ENCODE results near the gene ERCC6L2.

Gene ERCC6L2, protein sequence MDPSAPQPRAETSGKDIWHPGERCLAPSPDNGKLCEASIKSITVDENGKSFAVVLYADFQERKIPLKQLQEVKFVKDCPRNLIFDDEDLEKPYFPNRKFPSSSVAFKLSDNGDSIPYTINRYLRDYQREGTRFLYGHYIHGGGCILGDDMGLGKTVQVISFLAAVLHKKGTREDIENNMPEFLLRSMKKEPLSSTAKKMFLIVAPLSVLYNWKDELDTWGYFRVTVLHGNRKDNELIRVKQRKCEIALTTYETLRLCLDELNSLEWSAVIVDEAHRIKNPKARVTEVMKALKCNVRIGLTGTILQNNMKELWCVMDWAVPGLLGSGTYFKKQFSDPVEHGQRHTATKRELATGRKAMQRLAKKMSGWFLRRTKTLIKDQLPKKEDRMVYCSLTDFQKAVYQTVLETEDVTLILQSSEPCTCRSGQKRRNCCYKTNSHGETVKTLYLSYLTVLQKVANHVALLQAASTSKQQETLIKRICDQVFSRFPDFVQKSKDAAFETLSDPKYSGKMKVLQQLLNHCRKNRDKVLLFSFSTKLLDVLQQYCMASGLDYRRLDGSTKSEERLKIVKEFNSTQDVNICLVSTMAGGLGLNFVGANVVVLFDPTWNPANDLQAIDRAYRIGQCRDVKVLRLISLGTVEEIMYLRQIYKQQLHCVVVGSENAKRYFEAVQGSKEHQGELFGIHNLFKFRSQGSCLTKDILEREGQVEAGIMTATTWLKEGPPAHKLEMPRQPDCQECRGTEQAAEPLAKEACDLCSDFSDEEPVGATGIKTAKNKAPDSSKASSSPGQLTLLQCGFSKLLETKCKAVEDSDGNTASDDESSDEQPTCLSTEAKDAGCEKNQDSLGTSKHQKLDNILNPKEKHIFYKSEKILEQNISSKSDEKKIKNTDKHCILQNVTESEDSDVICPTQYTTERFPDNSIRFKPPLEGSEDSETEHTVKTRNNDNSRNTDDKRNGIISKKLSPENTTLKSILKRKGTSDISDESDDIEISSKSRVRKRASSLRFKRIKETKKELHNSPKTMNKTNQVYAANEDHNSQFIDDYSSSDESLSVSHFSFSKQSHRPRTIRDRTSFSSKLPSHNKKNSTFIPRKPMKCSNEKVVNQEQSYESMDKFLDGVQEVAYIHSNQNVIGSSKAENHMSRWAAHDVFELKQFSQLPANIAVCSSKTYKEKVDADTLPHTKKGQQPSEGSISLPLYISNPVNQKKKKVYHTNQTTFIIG (N-terminal part only)

DNA sequence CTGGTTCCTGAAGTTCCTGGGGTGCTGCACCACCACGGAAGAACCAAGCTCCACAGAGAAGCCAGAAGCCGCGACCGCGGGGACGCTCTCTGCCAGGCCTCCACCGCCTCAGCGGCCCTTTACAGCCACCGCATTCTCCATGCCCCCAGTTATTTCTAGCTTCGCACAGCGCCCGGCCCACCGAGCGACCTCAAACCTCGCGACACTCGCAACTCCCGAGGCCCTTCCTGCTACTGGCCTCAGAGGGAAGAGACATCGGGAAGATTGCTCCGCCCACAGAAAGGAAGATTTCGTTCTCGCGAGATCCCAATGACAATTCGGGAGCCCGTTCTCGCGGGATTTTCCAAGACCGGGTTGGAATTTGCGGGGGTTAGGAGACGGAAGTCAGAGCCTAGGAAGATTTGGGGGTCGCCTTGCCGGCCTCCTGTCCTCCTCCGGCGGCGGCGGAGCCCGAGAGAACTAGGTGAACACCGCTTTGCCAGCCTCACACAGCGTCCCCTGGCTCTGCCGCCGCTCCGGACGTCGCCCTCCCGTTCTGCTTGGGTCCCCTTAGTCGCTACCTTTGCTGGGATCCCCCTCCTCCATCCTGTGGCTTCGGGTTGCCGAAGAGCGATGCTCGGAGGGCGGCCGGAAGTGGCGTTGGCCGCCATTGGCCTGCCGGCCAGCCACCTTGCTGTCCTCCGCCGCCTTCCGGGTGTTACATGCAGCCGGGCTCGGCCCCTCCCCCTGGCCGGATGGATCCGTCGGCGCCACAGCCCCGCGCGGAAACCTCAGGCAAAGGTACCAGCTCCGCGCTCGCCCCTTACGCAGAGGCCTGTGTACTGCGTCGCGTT, at the start of gene ERCC6L2:
Gene ERCC6L2 (plus strand): TSS at position 387 of the 833 bp plus-strand sequence. CDS start 348 bp downstream, at position 735.
- no peak within 1 kb of the TSS for H3K4me3 Mint-ChIP-seq
- peaks cover 10% of the 10 kb centered on the region for H3K9me3 Mint-ChIP-seq
- peaks cover 29% of the 10 kb centered on the region for H3K36me3 Mint-ChIP-seq
- no peaks in the 10 kb centered on the region for H3K27me3 Mint-ChIP-seq
- H3K27ac Mint-ChIP-seq, result no peak within 1 kb of the TSS
- peaks cover 35% of the 10 kb centered on the region for H3K4me1 Mint-ChIP-seq

GRCh38 chr9:95826183-95826838, 49.2 kb upstream of the ERCC6L2 start:
- Mint-ChIP-seq H3K27me3 (no peaks in the 10 kb centered on the region), H3K9me3 (no peaks in the 10 kb centered on the region), H3K27ac (no peak overlapping the region)

GRCh38 chr9:95830768-95831167, 44.7 kb upstream of the ERCC6L2 start:
- no peak overlapping the region for H3K4me3 Mint-ChIP-seq
- H3K9me3 Mint-ChIP-seq, result no peaks in the 10 kb centered on the region
- no peak overlapping the region for H3K27ac Mint-ChIP-seq
- H3K27me3 Mint-ChIP-seq, result no peaks in the 10 kb centered on the region
- H3K36me3 Mint-ChIP-seq, result peaks cover 2% of the 10 kb centered on the region
- peaks cover 8% of the 10 kb centered on the region for H3K4me1 Mint-ChIP-seq

More at GRCh38 chr9:95826183-95826838, 49.2 kb upstream of the ERCC6L2 start:
- no peak overlapping the region for H3K4me3 Mint-ChIP-seq
- peaks cover 2% of the 10 kb centered on the region for H3K36me3 Mint-ChIP-seq
- H3K4me1 Mint-ChIP-seq, result no peaks in the 10 kb centered on the region

- no peak overlapping the region for H3K4me3 Mint-ChIP-seq
- no peaks in the 10 kb centered on the region for H3K9me3 Mint-ChIP-seq
- H3K36me3 Mint-ChIP-seq, result peaks cover 2% of the 10 kb centered on the region
- H3K27me3 Mint-ChIP-seq, result no peaks in the 10 kb centered on the region
- peaks cover 8% of the 10 kb centered on the region for H3K4me1 Mint-ChIP-seq
- H3K27ac Mint-ChIP-seq, result no peak overlapping the region
These were observed 43.7 kb upstream of the ERCC6L2 start for GRCh38 chr9:95831810-95832209.

DNA sequence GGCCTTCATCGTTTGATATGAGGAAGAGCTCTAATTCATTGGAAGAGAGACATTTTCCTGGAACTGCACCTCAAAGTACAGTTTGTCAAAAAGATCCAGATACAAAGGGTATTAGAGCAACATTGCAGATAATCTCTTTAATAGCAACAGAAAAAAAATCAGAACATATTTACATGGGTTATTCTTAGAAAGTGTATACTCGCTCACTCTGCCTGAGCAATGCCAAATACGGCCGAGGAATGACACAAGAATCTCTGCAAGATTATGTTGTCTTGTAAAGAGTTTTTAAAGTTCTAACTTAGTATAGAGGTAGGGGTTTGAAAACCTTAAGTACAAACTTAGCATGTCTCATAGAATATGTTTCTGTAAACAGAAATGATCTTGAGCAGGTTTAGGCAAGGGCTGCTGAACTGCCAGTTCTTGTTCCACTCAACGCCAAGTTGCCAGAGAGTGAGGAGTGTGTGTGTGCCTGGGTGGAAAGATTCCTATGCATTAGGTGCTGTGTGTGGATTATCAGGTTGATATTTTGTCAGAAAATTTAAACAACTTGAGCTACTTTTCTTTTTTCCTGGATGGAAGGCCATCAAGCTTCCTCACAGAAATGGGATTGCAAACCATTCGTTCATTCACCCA, 41.8 kb upstream of the ERCC6L2 start:
- peaks cover 6% of the 10 kb centered on the region for H3K36me3 Mint-ChIP-seq
- no peak overlapping the region for H3K27ac Mint-ChIP-seq
- peaks cover 8% of the 10 kb centered on the region for H3K4me1 Mint-ChIP-seq
- no peaks in the 10 kb centered on the region for H3K27me3 Mint-ChIP-seq
- no peak overlapping the region for H3K4me3 Mint-ChIP-seq
- H3K9me3 Mint-ChIP-seq, result no peaks in the 10 kb centered on the region

DNA sequence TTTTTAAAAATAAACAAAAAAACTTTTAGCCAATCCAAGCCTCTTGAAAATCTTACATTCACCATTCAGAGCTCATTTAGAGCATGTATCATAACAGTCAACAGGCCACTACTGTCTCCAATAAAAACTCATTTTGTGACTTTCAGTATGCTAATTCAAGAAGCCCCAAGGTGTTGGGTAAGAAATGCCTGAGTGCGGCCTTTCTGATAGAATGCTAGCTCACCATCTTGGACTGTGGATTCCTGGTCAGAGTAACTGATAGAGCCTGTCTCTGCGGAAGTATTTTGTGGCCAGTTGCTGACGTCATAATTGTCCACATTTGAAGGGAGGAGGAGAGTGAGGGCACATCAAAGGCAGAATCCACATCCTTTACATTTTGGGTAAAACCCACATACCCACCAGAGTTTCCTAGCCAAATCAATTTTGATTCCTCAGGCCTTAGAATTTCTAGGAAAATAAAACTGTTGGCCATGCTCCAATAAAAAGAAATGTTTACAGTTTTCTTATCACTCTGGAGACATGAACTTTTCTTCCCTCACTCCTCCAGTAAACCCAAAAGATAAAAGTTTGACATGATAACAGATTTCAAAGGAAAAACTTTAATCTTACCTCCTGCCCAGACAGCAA, 41.1 kb upstream of the ERCC6L2 start:
- no peaks in the 10 kb centered on the region for H3K9me3 Mint-ChIP-seq
- H3K27me3 Mint-ChIP-seq, result no peaks in the 10 kb centered on the region
- H3K36me3 Mint-ChIP-seq, result peaks cover 6% of the 10 kb centered on the region
- H3K4me1 Mint-ChIP-seq, result peaks cover 8% of the 10 kb centered on the region
- H3K4me3 Mint-ChIP-seq, result no peak overlapping the region
- H3K27ac Mint-ChIP-seq, result no peak overlapping the region

- H3K4me1 Mint-ChIP-seq, result peaks cover 8% of the 10 kb centered on the region
- no peaks in the 10 kb centered on the region for H3K27me3 Mint-ChIP-seq
- H3K4me3 Mint-ChIP-seq, result no peak overlapping the region
- H3K9me3 Mint-ChIP-seq, result no peaks in the 10 kb centered on the region
- peaks cover 3% of the 10 kb centered on the region for H3K36me3 Mint-ChIP-seq
- H3K27ac Mint-ChIP-seq, result no peak overlapping the region
These were observed 40.1 kb upstream of the ERCC6L2 start for GRCh38 chr9:95835393-95835792.

- Mint-ChIP-seq H3K27me3 (no peaks in the 10 kb centered on the region), H3K36me3 (peaks cover 3% of the 10 kb centered on the region), H3K4me3 (no peak overlapping the region), H3K27ac (no peak overlapping the region), H3K9me3 (no peaks in the 10 kb centered on the region), H3K4me1 (peaks cover 8% of the 10 kb centered on the region)
These were observed 39.4 kb upstream of the ERCC6L2 start for GRCh38 chr9:95836072-95836471.

- H3K36me3 Mint-ChIP-seq, result peaks cover 3% of the 10 kb centered on the region
- H3K27me3 Mint-ChIP-seq, result no peaks in the 10 kb centered on the region
- H3K4me3 Mint-ChIP-seq, result no peak overlapping the region
- H3K4me1 Mint-ChIP-seq, result peaks cover 8% of the 10 kb centered on the region
- H3K27ac Mint-ChIP-seq, result no peak overlapping the region
- H3K9me3 Mint-ChIP-seq, result no peaks in the 10 kb centered on the region
These were observed 36.5 kb upstream of the ERCC6L2 start for GRCh38 chr9:95839012-95839411.

- Mint-ChIP-seq H3K27ac (no peak overlapping the region), H3K9me3 (no peaks in the 10 kb centered on the region), H3K36me3 (peaks cover 3% of the 10 kb centered on the region), H3K27me3 (no peaks in the 10 kb centered on the region), H3K4me3 (no peak overlapping the region), H3K4me1 (no peaks in the 10 kb centered on the region)
These were observed 35.4 kb upstream of the ERCC6L2 start for GRCh38 chr9:95840074-95840473.

GRCh38 chr9:95841377-95841776, 34.1 kb upstream of the ERCC6L2 start:
- H3K27me3 Mint-ChIP-seq, result no peaks in the 10 kb centered on the region
- H3K36me3 Mint-ChIP-seq, result peaks cover 3% of the 10 kb centered on the region
- H3K27ac Mint-ChIP-seq, result no peak overlapping the region
- no peaks in the 10 kb centered on the region for H3K4me1 Mint-ChIP-seq
- no peaks in the 10 kb centered on the region for H3K9me3 Mint-ChIP-seq
- no peak overlapping the region for H3K4me3 Mint-ChIP-seq

DNA sequence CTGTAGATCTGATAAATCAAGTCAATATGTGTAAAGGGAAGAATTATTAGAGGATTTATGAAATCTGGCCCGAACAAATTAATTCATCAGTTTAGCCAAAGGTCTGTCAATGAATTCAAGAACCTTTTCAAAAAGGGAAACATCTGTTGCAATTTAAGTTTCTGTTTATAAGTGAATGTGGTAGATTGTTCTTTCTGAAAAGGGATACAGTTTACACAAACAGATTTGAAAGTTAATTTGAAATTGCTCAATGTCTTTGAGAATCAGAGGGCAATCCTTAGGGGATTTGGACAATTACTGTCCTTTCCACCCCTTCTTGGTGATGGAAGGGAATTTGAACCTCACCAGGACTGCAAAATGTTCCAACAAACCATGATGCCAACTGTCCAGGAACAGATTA, 29.7 kb upstream of the ERCC6L2 start:
- Mint-ChIP-seq H3K27me3 (no peaks in the 10 kb centered on the region), H3K36me3 (peaks cover 5% of the 10 kb centered on the region), H3K27ac (no peak overlapping the region), H3K9me3 (peaks cover 2% of the 10 kb centered on the region), H3K4me1 (no peaks in the 10 kb centered on the region), H3K4me3 (no peak overlapping the region)

GRCh38 chr9:95848764-95849163, 26.7 kb upstream of the ERCC6L2 start:
- H3K36me3 Mint-ChIP-seq, result peaks cover 12% of the 10 kb centered on the region
- H3K27me3 Mint-ChIP-seq, result no peaks in the 10 kb centered on the region
- H3K4me1 Mint-ChIP-seq, result peaks cover 9% of the 10 kb centered on the region
- H3K27ac Mint-ChIP-seq, result no peak overlapping the region
- H3K4me3 Mint-ChIP-seq, result no peak overlapping the region
- H3K9me3 Mint-ChIP-seq, result peaks cover 5% of the 10 kb centered on the region
